ENCODE data around the gene OPN1LW. TPM values are rescaled to one million over a fixed set of nuclear protein-coding genes. Genes with fewer than 3 reads are reported as not detected.
"Not testable (repeated sequence)": the region's sequence is repeated elsewhere in the genome, so short reads cannot be mapped to it uniquely, and the experiment has no call there.

The OPN1LW gene
- total and polyA plus RNA-seq, 2 of the 8 experiments (the other 6 are each of a cell fraction or from before 2014, with no cell fraction given) = not detected

GRCh38 chrX:154156221-154156620 is 12.2 kb downstream of the OPN1LW start:
- H4K20me1 ChIP-seq (replicated peaks in 1 of 2; ENCODE audit: control insufficient read depth in 1 of 2, insufficient read depth in 2 of 2, low read length in 2 of 2); H2BK15ac ChIP-seq (ENCODE audit: low read length); H3K18ac ChIP-seq (ENCODE audit: extremely low read depth, low read length); H2BK20ac ChIP-seq (ENCODE audit: low read length); H3K56ac ChIP-seq (replicated peaks; ENCODE audit: insufficient read length, low read depth, low read length); H2AK5ac ChIP-seq (ENCODE audit: low read depth, low read length); H3K9ac ChIP-seq (replicated peaks in 1 of 4; ENCODE audit: extremely low read depth in 1 of 4, low read depth in 3 of 4, low read length in 3 of 4); H3K23me2 ChIP-seq (ENCODE audit: low read depth, low read length); DNase-seq (ENCODE audit: low read depth in 1 of 2, low spot score in 2 of 2); H3K14ac ChIP-seq (ENCODE audit: insufficient read length); H3K4me1 ChIP-seq (replicated peaks in 1 of 4; ENCODE audit: control insufficient read depth in 3 of 4, insufficient read depth in 4 of 4, low read length in 3 of 4); H3K27ac ChIP-seq (ENCODE audit: low read depth, low read length); H3K9me3 ChIP-seq (ENCODE audit: insufficient read depth in 2 of 2, low read depth in 1 of 2, low read length in 1 of 2); CTCF ChIA-PET (ENCODE audit: partially characterized antibody); POLR2A ChIA-PET (ENCODE audit: partially characterized antibody); H3K79me1 ChIP-seq (ENCODE audit: low read depth, low read length); H2BK120ac ChIP-seq (replicated peaks; ENCODE audit: low read depth, low read length); H2AFZ ChIP-seq (ENCODE audit: low read length); H3K79me2 ChIP-seq (ENCODE audit: control insufficient read depth in 1 of 2, insufficient read depth in 2 of 2, low read length in 2 of 2); H4K8ac ChIP-seq (ENCODE audit: extremely low read depth, insufficient read depth, low read length); H2BK5ac ChIP-seq (ENCODE audit: low read depth, low read length); H3K4me2 ChIP-seq (ENCODE audit: insufficient read depth in 1 of 2, low read depth in 2 of 2, low read length in 2 of 2); H3K27me3 ChIP-seq (replicated peaks in 1 of 4; ENCODE audit: control insufficient read depth in 3 of 4, extremely low read depth in 1 of 4, insufficient read depth in 3 of 4, low read length in 3 of 4); H3K23ac ChIP-seq (ENCODE audit: insufficient read length); H3K4ac ChIP-seq (replicated peaks; ENCODE audit: insufficient read length, low read depth, low read length); FAIRE-seq; H4K91ac ChIP-seq (replicated peaks; ENCODE audit: insufficient read length, low read length); H4K5ac ChIP-seq (ENCODE audit: insufficient read length, low read depth, low read length); H2BK12ac ChIP-seq (ENCODE audit: low read depth, low read length); H3K36me3 ChIP-seq (ENCODE audit: control insufficient read depth in 2 of 4, insufficient read depth in 4 of 4, low read length in 3 of 4); H3K4me3 ChIP-seq (ENCODE audit: extremely low read depth in 1 of 4, insufficient read depth in 2 of 4, low read depth in 3 of 4, low read length in 4 of 4): not testable (repeated sequence)
- 97% methylated on average over 6 of the region's 11 CpGs; no CpG with 5 or more reads in 1 of the 2 experiments for WGBS, 2 experiments (ENCODE audit: extremely low coverage in 1 of 2, insufficient coverage in 1 of 2, insufficient read length in 1 of 2, insufficient replicate concordance in 2 of 2, low coverage in 1 of 2, low lambda C conversion rate in 2 of 2, missing lambda C conversion rate in 1 of 2)

- H2BK20ac ChIP-seq (ENCODE audit: low read length); CTCF ChIA-PET (ENCODE audit: partially characterized antibody); H2AFZ ChIP-seq (ENCODE audit: low read length); H3K79me1 ChIP-seq (ENCODE audit: low read depth, low read length); H3K23ac ChIP-seq (ENCODE audit: insufficient read length); H2BK15ac ChIP-seq (ENCODE audit: low read length); POLR2A ChIA-PET (ENCODE audit: partially characterized antibody); H3K4me1 ChIP-seq (replicated peaks in 1 of 4; ENCODE audit: control insufficient read depth in 3 of 4, insufficient read depth in 4 of 4, low read length in 3 of 4); H3K14ac ChIP-seq (ENCODE audit: insufficient read length); H2BK12ac ChIP-seq (ENCODE audit: low read depth, low read length); H3K23me2 ChIP-seq (ENCODE audit: low read depth, low read length); H3K4me3 ChIP-seq (ENCODE audit: extremely low read depth in 1 of 4, insufficient read depth in 2 of 4, low read depth in 3 of 4, low read length in 4 of 4); H3K27me3 ChIP-seq (replicated peaks in 1 of 4; ENCODE audit: control insufficient read depth in 3 of 4, extremely low read depth in 1 of 4, insufficient read depth in 3 of 4, low read length in 3 of 4); H3K27ac ChIP-seq (ENCODE audit: low read depth, low read length); H4K8ac ChIP-seq (ENCODE audit: extremely low read depth, insufficient read depth, low read length); H3K36me3 ChIP-seq (ENCODE audit: control insufficient read depth in 2 of 4, insufficient read depth in 4 of 4, low read length in 3 of 4); FAIRE-seq; H3K9me3 ChIP-seq (ENCODE audit: insufficient read depth in 2 of 2, low read depth in 1 of 2, low read length in 1 of 2); H2BK5ac ChIP-seq (ENCODE audit: low read depth, low read length); H3K4me2 ChIP-seq (ENCODE audit: insufficient read depth in 1 of 2, low read depth in 2 of 2, low read length in 2 of 2); H3K56ac ChIP-seq (replicated peaks; ENCODE audit: insufficient read length, low read depth, low read length); H3K4ac ChIP-seq (replicated peaks; ENCODE audit: insufficient read length, low read depth, low read length); H4K5ac ChIP-seq (ENCODE audit: insufficient read length, low read depth, low read length); DNase-seq (ENCODE audit: low read depth in 1 of 2, low spot score in 2 of 2); H3K9ac ChIP-seq (replicated peaks in 1 of 4; ENCODE audit: extremely low read depth in 1 of 4, low read depth in 3 of 4, low read length in 3 of 4); H3K79me2 ChIP-seq (ENCODE audit: control insufficient read depth in 1 of 2, insufficient read depth in 2 of 2, low read length in 2 of 2); H3K18ac ChIP-seq (ENCODE audit: extremely low read depth, low read length); H4K20me1 ChIP-seq (replicated peaks in 1 of 2; ENCODE audit: control insufficient read depth in 1 of 2, insufficient read depth in 2 of 2, low read length in 2 of 2); H4K91ac ChIP-seq (replicated peaks; ENCODE audit: insufficient read length, low read length); H2BK120ac ChIP-seq (replicated peaks; ENCODE audit: low read depth, low read length); H2AK5ac ChIP-seq (ENCODE audit: low read depth, low read length): not testable (repeated sequence)
- whole genome bisulfite sequencing, 2 experiments (ENCODE audit: extremely low coverage in 1 of 2, insufficient coverage in 1 of 2, insufficient read length in 1 of 2, insufficient replicate concordance in 2 of 2, low coverage in 1 of 2, low lambda C conversion rate in 2 of 2, missing lambda C conversion rate in 1 of 2) = no CpG with 5 or more reads among the region's 2 CpGs
These were observed 13.2 kb downstream of the OPN1LW start for GRCh38 chrX:154157207-154157606.

Measured in H1 (cell line).